NCI-H146 treated with DMSO at 0.1 percent for 48 hours (cell line): ENCODE data around the gene PATZ1.

ENCODE experiments used
- DNase-seq: peaks from one replicate; lab custom pipeline; 2025; ENCODE audit not compliant: unreplicated experiment; lab: John Stamatoyannopoulos, UW

Gene PATZ1

GRCh38 chr22:31343235-31344191 lies 2.6 kb downstream of the PATZ1 start:
- DNase-seq, result peak; percentile 5

- DNase-seq, result no peak
Measured at GRCh38 chr22:31342389-31343140, 3.6 kb downstream of the PATZ1 start.

- DNase-seq, result no peak
Measured at GRCh38 chr22:31341386-31342088, 4.6 kb downstream of the PATZ1 start.

GRCh38 chr22:31340765-31341247 lies 5.3 kb downstream of the PATZ1 start:
- no peak for DNase-seq

GRCh38 chr22:31340360-31340759 lies 5.8 kb downstream of the PATZ1 start:
- DNase-seq, result no peak

- DNase-seq, result no peak
Measured at GRCh38 chr22:31339148-31339832, 6.9 kb downstream of the PATZ1 start.

- no peak for DNase-seq
Measured at GRCh38 chr22:31337178-31337577, 9.0 kb downstream of the PATZ1 start.

- no peak for DNase-seq
Measured at GRCh38 chr22:31334329-31334728, 11.8 kb downstream of the PATZ1 start.

- no peak for DNase-seq
Measured at GRCh38 chr22:31333641-31334040, 12.5 kb downstream of the PATZ1 start.

- no peak for DNase-seq
Measured at GRCh38 chr22:31332886-31333285, 13.3 kb downstream of the PATZ1 start.

GRCh38 chr22:31332010-31332409 lies 14.1 kb downstream of the PATZ1 start:
- no peak for DNase-seq

- DNase-seq, result no peak
Measured at GRCh38 chr22:31329453-31330215, 16.5 kb downstream of the PATZ1 start.

- no peak for DNase-seq
Measured at GRCh38 chr22:31329029-31329428, 17.1 kb downstream of the PATZ1 start.

GRCh38 chr22:31328544-31328960 lies 17.6 kb downstream of the PATZ1 start:
- DNase-seq, result no peak

- DNase-seq, result no peak
Measured at GRCh38 chr22:31327806-31328543, 18.2 kb downstream of the PATZ1 start.

GRCh38 chr22:31326877-31327276 lies 19.3 kb downstream of the PATZ1 start:
- no peak for DNase-seq

- no peak for DNase-seq
Measured at GRCh38 chr22:31323578-31324550, 22.3 kb downstream of the PATZ1 start.

GRCh38 chr22:31321421-31321820 lies 24.7 kb downstream of the PATZ1 start:
- DNase-seq, result no peak
